Measurements from ENCODE around the gene KRT1. TPM values are rescaled to one million over a fixed set of nuclear protein-coding genes. Genes with fewer than 3 reads are reported as not detected.

KRT1 gene
- total RNA-seq, 1 donor from 2014 or later, result not detected

DNA sequence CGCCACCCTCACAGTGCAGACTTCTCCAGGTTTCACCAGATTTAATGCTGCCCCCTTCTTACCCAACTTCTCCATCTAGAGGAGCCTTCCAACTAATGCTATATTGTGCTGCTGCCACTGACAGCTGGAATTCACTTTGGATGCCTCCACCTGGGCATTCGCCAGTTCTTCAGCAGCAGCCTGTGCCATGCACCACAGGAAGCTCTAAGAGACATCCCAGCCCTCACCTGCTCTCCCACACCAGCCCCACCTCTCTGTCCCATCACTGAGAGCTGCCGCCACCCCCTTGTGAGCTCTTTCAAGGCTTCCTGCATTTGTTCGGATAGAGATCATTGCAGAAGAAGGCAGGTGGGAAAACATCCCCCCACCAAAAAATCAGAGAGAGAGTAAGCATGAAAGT lies 23.6 kb downstream of the KRT1 start:
- no peak overlapping the region for H3K4me3 Mint-ChIP-seq (ENCODE audit: unreplicated experiment)
- no peaks in the 10 kb centered on the region for H3K4me1 Mint-ChIP-seq (ENCODE audit: low read depth, unreplicated experiment)
- no peak for DNase-seq
- H3K27me3 Mint-ChIP-seq (ENCODE audit: unreplicated experiment), result peaks cover 5% of the 10 kb centered on the region
- H3K27ac Mint-ChIP-seq (ENCODE audit: unreplicated experiment), result no peak overlapping the region
- H3K36me3 Mint-ChIP-seq (ENCODE audit: unreplicated experiment), result no peaks in the 10 kb centered on the region
- TF ChIP-seq, protein P1, sequence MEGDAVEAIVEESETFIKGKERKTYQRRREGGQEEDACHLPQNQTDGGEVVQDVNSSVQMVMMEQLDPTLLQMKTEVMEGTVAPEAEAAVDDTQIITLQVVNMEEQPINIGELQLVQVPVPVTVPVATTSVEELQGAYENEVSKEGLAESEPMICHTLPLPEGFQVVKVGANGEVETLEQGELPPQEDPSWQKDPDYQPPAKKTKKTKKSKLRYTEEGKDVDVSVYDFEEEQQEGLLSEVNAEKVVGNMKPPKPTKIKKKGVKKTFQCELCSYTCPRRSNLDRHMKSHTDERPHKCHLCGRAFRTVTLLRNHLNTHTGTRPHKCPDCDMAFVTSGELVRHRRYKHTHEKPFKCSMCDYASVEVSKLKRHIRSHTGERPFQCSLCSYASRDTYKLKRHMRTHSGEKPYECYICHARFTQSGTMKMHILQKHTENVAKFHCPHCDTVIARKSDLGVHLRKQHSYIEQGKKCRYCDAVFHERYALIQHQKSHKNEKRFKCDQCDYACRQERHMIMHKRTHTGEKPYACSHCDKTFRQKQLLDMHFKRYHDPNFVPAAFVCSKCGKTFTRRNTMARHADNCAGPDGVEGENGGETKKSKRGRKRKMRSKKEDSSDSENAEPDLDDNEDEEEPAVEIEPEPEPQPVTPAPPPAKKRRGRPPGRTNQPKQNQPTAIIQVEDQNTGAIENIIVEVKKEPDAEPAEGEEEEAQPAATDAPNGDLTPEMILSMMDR (IDR thresholded peaks at IDR 0.05; ENCODE audit: partially characterized antibody, unreplicated experiment), result no peak
- H3K9me3 Mint-ChIP-seq (ENCODE audit: unreplicated experiment), result peaks cover 2% of the 10 kb centered on the region

DNA sequence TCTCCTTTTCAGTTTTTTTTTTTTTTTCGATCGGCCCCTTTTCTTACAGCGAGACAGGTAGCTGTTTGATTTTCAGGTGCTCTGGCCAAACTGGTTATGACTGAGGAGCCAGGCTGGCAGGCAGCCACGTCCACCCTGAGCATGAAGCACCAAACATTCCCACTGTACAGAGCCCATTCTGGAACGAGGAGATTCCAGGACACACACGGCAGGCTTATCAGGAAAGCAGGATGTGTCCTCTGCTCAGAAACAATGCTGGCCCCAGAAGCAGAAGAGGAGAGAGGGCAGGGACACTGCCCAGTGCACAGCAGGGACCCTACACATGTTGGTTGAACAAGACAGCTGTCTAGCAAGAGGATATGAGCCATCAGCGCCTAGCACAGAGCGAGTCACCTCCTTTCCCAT lies 24.5 kb downstream of the KRT1 start:
- TF ChIP-seq, protein P1 (IDR thresholded peaks at IDR 0.05; ENCODE audit: partially characterized antibody, unreplicated experiment), result no peak
- Mint-ChIP-seq H3K27me3 (ENCODE audit: unreplicated experiment) (peaks cover 5% of the 10 kb centered on the region), H3K36me3 (ENCODE audit: unreplicated experiment) (no peaks in the 10 kb centered on the region), H3K27ac (ENCODE audit: unreplicated experiment) (no peak overlapping the region), H3K4me3 (ENCODE audit: unreplicated experiment) (no peak overlapping the region), H3K9me3 (ENCODE audit: unreplicated experiment) (peaks cover 2% of the 10 kb centered on the region), H3K4me1 (ENCODE audit: low read depth, unreplicated experiment) (no peaks in the 10 kb centered on the region)
- no peak for DNase-seq

GRCh38 chr12:52655251-52655650 lies 25.0 kb downstream of the KRT1 start:
- Mint-ChIP-seq H3K9me3 (ENCODE audit: unreplicated experiment) (peaks cover 2% of the 10 kb centered on the region), H3K4me3 (ENCODE audit: unreplicated experiment) (no peak overlapping the region), H3K4me1 (ENCODE audit: low read depth, unreplicated experiment) (no peaks in the 10 kb centered on the region), H3K27ac (ENCODE audit: unreplicated experiment) (no peak overlapping the region), H3K27me3 (ENCODE audit: unreplicated experiment) (peaks cover 5% of the 10 kb centered on the region), H3K36me3 (ENCODE audit: unreplicated experiment) (no peaks in the 10 kb centered on the region)
- TF ChIP-seq, protein P1 (IDR thresholded peaks at IDR 0.05; ENCODE audit: partially characterized antibody, unreplicated experiment), result no peak
- no peak for DNase-seq

- H3K9me3 Mint-ChIP-seq (ENCODE audit: unreplicated experiment), result no peaks in the 10 kb centered on the region
Measured at GRCh38 chr12:52651726-52652261, 28.4 kb downstream of the KRT1 start, which contains the start of gene KRT2. Gene KRT2, minus strand, starts transcription at chr12:52652211. Its CDS starts 69 bp downstream, at chr12:52652142.

DNA sequence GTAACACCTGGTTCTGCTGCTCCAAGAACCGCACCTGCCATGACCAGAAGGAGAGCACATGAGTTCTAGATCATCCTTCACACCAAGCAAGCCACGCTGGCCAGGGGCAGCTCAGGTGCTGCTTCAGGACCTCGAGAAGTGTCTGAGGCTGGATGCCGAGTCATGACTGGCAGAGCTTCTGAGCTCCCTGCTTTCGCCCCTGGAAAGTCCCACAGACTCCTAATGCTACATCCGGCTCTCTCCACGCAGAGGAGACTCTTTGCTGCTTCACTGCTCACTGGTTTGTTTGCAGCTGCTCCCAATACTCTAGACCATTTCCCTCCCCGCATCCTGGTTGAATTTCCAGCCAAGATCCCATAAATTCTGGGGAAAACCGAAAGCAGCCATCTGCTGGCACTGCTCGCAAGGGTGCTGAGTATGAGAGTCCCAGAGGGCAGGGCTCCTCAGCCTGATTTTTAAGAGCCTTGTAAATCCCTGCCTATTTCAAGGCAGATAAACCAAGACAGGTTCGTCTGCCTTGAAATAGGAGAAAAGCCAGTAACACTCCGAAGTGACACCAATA lies 29.6 kb downstream of the KRT1 start:
- Mint-ChIP-seq H3K4me1 (ENCODE audit: low read depth, unreplicated experiment) (no peaks in the 10 kb centered on the region), H3K9me3 (ENCODE audit: unreplicated experiment) (no peaks in the 10 kb centered on the region), H3K27ac (ENCODE audit: unreplicated experiment) (no peak overlapping the region), H3K36me3 (ENCODE audit: unreplicated experiment) (no peaks in the 10 kb centered on the region), H3K27me3 (ENCODE audit: unreplicated experiment) (peaks cover 2% of the 10 kb centered on the region), H3K4me3 (ENCODE audit: unreplicated experiment) (no peak overlapping the region)
- TF ChIP-seq, protein P1 (IDR thresholded peaks at IDR 0.05; ENCODE audit: partially characterized antibody, unreplicated experiment), result no peak
- DNase-seq, result no peak

More at GRCh38 chr12:52651726-52652261, 28.4 kb downstream of the KRT1 start, which contains the start of gene KRT2:
- H3K27me3 Mint-ChIP-seq (ENCODE audit: unreplicated experiment), result peaks cover 5% of the 10 kb centered on the region
- DNase-seq, result no peak
- no peaks in the 10 kb centered on the region for H3K4me1 Mint-ChIP-seq (ENCODE audit: low read depth, unreplicated experiment)
- TF ChIP-seq, protein P1 (IDR thresholded peaks at IDR 0.05; ENCODE audit: partially characterized antibody, unreplicated experiment), result no peak
- no peak within 1 kb of the TSS for H3K27ac Mint-ChIP-seq (ENCODE audit: unreplicated experiment)
- H3K36me3 Mint-ChIP-seq (ENCODE audit: unreplicated experiment), result no peaks in the 10 kb centered on the region
- no peak within 1 kb of the TSS for H3K4me3 Mint-ChIP-seq (ENCODE audit: unreplicated experiment)

All from glutamatergic neuron (in vitro differentiated cells).